HUES6 (cell line): Measurements from ENCODE around the gene TNNI3K.

Source experiments
- H3K27ac ChIP-seq: 2 replicates; pipeline ENCODE4 v1.7.0; 2013; ENCODE audit warnings: low read depth, mild to moderate bottlenecking, low read length, inconsistent platforms
- H3K27me3 ChIP-seq: 2 replicates; pipeline ENCODE4 v1.6.1; 2013; ENCODE audit warnings: low read length; ENCODE audit not compliant: control insufficient read depth, insufficient read depth
- H3K36me3 ChIP-seq: 2 replicates; pipeline ENCODE4 v1.6.1; 2013; ENCODE audit warnings: low read length; ENCODE audit not compliant: control insufficient read depth, insufficient read depth
- H3K4me1 ChIP-seq: 2 replicates; pipeline ENCODE4 v1.6.1; 2013; ENCODE audit warnings: low read length; ENCODE audit not compliant: control insufficient read depth, insufficient read depth
- H3K4me3 ChIP-seq: 2 replicates; pipeline ENCODE4 v1.5.1; 2013; ENCODE audit warnings: low read depth, low read length
- H3K9ac ChIP-seq: one replicate; pipeline ENCODE4 v1.6.1; 2013; ENCODE audit warnings: mild to moderate bottlenecking, low read length
- H3K9me3 ChIP-seq: 2 replicates; pipeline ENCODE4 v1.6.1; 2013; ENCODE audit warnings: low read depth, low read length; ENCODE audit not compliant: control insufficient read depth, insufficient read depth

Gene TNNI3K

GRCh38 chr1:74392186-74392585, 157.0 kb downstream of the TNNI3K start:
- no peak overlapping the region for H3K9ac ChIP-seq
- no peaks in the 10 kb centered on the region for H3K36me3 ChIP-seq
- peaks cover 9% of the 10 kb centered on the region for H3K4me1 ChIP-seq
- H3K4me3 ChIP-seq, result no peak overlapping the region
- H3K27me3 ChIP-seq, result no peaks in the 10 kb centered on the region
- no peaks in the 10 kb centered on the region for H3K9me3 ChIP-seq
- no peak overlapping the region for H3K27ac ChIP-seq

GRCh38 chr1:74392840-74393239, 157.7 kb downstream of the TNNI3K start:
- H3K27me3 ChIP-seq, result no peaks in the 10 kb centered on the region
- H3K27ac ChIP-seq, result no peak overlapping the region
- no peak overlapping the region for H3K4me3 ChIP-seq
- H3K9me3 ChIP-seq, result no peaks in the 10 kb centered on the region
- peaks cover 9% of the 10 kb centered on the region for H3K4me1 ChIP-seq
- H3K9ac ChIP-seq, result no peak overlapping the region
- H3K36me3 ChIP-seq, result no peaks in the 10 kb centered on the region

- Histone ChIP-seq H3K9me3 (no peaks in the 10 kb centered on the region), H3K36me3 (no peaks in the 10 kb centered on the region), H3K4me1 (peaks cover 9% of the 10 kb centered on the region), H3K9ac (no peak overlapping the region), H3K27me3 (no peaks in the 10 kb centered on the region), H3K4me3 (no peak overlapping the region), H3K27ac (no peak overlapping the region)
These were observed 160.4 kb downstream of the TNNI3K start for GRCh38 chr1:74395571-74395970.

- Histone ChIP-seq H3K9ac (no peak overlapping the region), H3K4me1 (peaks cover 9% of the 10 kb centered on the region), H3K9me3 (no peaks in the 10 kb centered on the region)
These were observed 161.3 kb downstream of the TNNI3K start for GRCh38 chr1:74396462-74396861.

GRCh38 chr1:74396933-74397332, 161.7 kb downstream of the TNNI3K start:
- no peaks in the 10 kb centered on the region for H3K9me3 ChIP-seq
- H3K9ac ChIP-seq, result no peak overlapping the region
- H3K36me3 ChIP-seq, result no peaks in the 10 kb centered on the region
- H3K27me3 ChIP-seq, result no peaks in the 10 kb centered on the region
- peaks cover 9% of the 10 kb centered on the region for H3K4me1 ChIP-seq
- H3K4me3 ChIP-seq, result no peak overlapping the region
- no peak overlapping the region for H3K27ac ChIP-seq

More at GRCh38 chr1:74396462-74396861, 161.3 kb downstream of the TNNI3K start:
- no peak overlapping the region for H3K27ac ChIP-seq
- no peaks in the 10 kb centered on the region for H3K27me3 ChIP-seq
- H3K36me3 ChIP-seq, result no peaks in the 10 kb centered on the region
- no peak overlapping the region for H3K4me3 ChIP-seq

GRCh38 chr1:74399249-74399648, 164.1 kb downstream of the TNNI3K start:
- no peaks in the 10 kb centered on the region for H3K36me3 ChIP-seq
- H3K4me3 ChIP-seq, result no peak overlapping the region
- H3K4me1 ChIP-seq, result no peaks in the 10 kb centered on the region
- no peaks in the 10 kb centered on the region for H3K27me3 ChIP-seq
- no peak overlapping the region for H3K27ac ChIP-seq
- H3K9me3 ChIP-seq, result no peaks in the 10 kb centered on the region
- no peak overlapping the region for H3K9ac ChIP-seq

GRCh38 chr1:74402873-74403272, 167.7 kb downstream of the TNNI3K start:
- H3K4me1 ChIP-seq, result no peaks in the 10 kb centered on the region
- no peaks in the 10 kb centered on the region for H3K9me3 ChIP-seq
- no peak overlapping the region for H3K4me3 ChIP-seq
- no peak overlapping the region for H3K9ac ChIP-seq
- H3K27ac ChIP-seq, result no peak overlapping the region
- H3K36me3 ChIP-seq, result no peaks in the 10 kb centered on the region
- no peaks in the 10 kb centered on the region for H3K27me3 ChIP-seq

GRCh38 chr1:74403606-74404005, 168.4 kb downstream of the TNNI3K start:
- H3K4me1 ChIP-seq, result no peaks in the 10 kb centered on the region
- no peak overlapping the region for H3K4me3 ChIP-seq
- no peak overlapping the region for H3K9ac ChIP-seq
- H3K27me3 ChIP-seq, result no peaks in the 10 kb centered on the region
- H3K36me3 ChIP-seq, result no peaks in the 10 kb centered on the region
- H3K27ac ChIP-seq, result no peak overlapping the region
- no peaks in the 10 kb centered on the region for H3K9me3 ChIP-seq

GRCh38 chr1:74406759-74407158, 171.6 kb downstream of the TNNI3K start:
- Histone ChIP-seq H3K27ac (no peak overlapping the region), H3K4me3 (no peak overlapping the region), H3K27me3 (no peaks in the 10 kb centered on the region), H3K4me1 (no peaks in the 10 kb centered on the region), H3K9me3 (no peaks in the 10 kb centered on the region), H3K36me3 (no peaks in the 10 kb centered on the region), H3K9ac (no peak overlapping the region)

GRCh38 chr1:74407902-74408301, 172.7 kb downstream of the TNNI3K start:
- no peaks in the 10 kb centered on the region for H3K36me3 ChIP-seq
- no peaks in the 10 kb centered on the region for H3K4me1 ChIP-seq
- H3K27ac ChIP-seq, result no peak overlapping the region
- H3K9me3 ChIP-seq, result no peaks in the 10 kb centered on the region
- H3K9ac ChIP-seq, result no peak overlapping the region
- H3K4me3 ChIP-seq, result no peak overlapping the region
- H3K27me3 ChIP-seq, result no peaks in the 10 kb centered on the region

GRCh38 chr1:74412244-74412643, 177.1 kb downstream of the TNNI3K start:
- H3K36me3 ChIP-seq, result no peaks in the 10 kb centered on the region
- H3K9me3 ChIP-seq, result no peaks in the 10 kb centered on the region
- no peaks in the 10 kb centered on the region for H3K4me1 ChIP-seq
- no peak overlapping the region for H3K27ac ChIP-seq
- H3K27me3 ChIP-seq, result no peaks in the 10 kb centered on the region
- H3K4me3 ChIP-seq, result no peak overlapping the region
- H3K9ac ChIP-seq, result no peak overlapping the region

- no peak overlapping the region for H3K9ac ChIP-seq
- H3K4me1 ChIP-seq, result no peaks in the 10 kb centered on the region
- H3K27me3 ChIP-seq, result no peaks in the 10 kb centered on the region
- no peak overlapping the region for H3K4me3 ChIP-seq
- H3K36me3 ChIP-seq, result no peaks in the 10 kb centered on the region
- no peaks in the 10 kb centered on the region for H3K9me3 ChIP-seq
- no peak overlapping the region for H3K27ac ChIP-seq
These were observed 180.7 kb downstream of the TNNI3K start for GRCh38 chr1:74415935-74416334.
